ENCODE data around the gene UBL4A.

UBL4A gene

DNA sequence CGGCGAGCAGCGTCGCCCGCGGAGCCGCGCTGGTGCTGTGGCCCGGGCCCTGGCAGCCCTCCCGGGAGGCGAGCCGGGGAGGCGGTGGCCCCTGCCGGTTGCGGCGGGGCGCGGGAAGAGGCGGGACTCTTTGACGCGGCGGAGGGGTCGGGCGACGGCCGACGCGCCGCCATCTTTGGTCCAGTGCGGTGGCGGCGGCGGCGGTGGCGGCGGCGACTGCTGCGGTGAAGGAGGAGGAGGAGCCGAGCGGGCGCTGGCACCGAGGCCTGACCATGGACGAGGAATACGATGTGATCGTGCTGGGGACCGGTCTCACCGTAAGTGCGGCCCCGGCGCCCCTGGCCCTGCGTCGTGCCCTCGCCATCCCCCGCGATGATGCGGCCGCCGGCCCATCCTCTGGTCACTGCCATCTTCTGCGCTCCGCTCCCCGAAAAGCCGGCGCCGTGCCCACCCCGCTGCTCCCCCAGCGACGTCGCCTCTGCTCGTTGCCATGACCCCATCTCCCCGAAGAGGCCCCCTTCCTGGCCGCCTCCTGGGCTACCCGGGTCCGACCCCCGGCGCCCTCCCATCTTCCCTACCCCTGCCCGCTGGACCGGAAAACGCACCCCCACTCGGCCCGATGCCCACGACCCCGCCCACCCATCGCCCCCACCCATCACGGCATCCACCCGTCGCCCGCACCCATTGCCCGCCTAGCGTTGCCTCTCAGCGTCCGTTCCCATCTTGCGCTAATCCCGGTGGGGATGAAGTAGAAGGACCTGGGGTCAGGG lies 49.2 kb downstream of the UBL4A start, which contains the start of gene GDI1:
Gene GDI1, plus strand, starts transcription at position 172 of the 770 bp plus-strand sequence. Its CDS starts 101 bp downstream, at position 273.
- peak; percentile 62 for DNase-seq

DNA sequence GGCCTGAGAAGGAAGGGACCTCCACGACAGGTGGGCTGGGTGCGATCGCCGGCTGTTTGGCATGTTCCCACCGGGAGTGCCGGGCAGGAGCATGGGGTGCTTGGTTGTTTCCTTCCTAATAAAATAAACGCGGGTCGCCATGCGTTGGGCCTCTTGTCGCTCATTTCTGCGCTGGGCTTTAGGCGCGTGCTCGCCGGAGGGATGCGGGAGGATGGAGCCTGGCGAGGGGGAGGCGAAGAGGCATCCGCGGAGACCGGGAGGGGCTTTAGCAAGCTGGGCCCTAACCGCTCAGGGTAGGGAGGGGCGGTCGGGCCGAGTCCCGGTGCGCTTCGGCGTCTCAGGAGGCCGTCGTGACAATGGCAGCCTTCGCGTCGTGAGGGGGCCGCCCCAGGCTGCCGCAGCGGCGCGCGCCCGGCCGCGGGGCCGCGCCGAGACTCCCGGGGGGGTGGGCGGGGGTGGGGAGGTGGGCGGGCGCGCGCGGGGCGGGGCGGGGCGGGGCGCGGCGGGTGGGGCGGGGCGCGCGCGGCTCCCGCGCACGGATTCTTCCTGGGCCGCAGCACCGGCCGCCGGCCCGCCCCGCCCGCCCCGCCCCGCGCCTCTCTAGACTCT lies 49.9 kb downstream of the UBL4A start:
- peak; percentile 54 for DNase-seq

DNA sequence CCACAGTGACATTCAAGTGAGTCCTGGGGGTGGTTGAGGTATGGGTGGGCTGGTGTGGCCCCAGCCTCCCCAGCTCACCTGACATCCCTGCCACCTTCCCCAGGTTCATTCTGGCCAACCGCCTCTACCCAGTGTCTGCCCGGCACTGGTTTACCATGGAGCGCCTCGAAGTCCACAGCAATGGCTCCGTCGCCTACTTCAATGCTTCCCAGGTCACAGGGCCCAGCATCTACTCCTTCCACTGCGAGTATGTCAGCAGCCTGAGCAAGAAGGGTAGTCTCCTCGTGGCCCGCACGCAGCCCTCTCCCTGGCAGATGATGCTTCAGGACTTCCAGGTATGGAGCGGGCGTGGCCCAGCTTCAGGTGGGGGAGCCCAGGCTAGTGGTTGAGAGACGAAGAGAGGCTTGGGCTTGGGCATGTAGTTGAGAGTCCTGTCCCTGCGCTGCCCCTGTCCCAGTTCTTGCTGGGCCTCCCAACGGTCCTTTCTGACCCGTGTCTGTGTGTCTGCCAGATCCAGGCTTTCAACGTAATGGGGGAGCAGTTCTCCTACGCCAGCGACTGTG lies 51.2 kb downstream of the UBL4A start:
- DNase-seq, result no peak

DNA sequence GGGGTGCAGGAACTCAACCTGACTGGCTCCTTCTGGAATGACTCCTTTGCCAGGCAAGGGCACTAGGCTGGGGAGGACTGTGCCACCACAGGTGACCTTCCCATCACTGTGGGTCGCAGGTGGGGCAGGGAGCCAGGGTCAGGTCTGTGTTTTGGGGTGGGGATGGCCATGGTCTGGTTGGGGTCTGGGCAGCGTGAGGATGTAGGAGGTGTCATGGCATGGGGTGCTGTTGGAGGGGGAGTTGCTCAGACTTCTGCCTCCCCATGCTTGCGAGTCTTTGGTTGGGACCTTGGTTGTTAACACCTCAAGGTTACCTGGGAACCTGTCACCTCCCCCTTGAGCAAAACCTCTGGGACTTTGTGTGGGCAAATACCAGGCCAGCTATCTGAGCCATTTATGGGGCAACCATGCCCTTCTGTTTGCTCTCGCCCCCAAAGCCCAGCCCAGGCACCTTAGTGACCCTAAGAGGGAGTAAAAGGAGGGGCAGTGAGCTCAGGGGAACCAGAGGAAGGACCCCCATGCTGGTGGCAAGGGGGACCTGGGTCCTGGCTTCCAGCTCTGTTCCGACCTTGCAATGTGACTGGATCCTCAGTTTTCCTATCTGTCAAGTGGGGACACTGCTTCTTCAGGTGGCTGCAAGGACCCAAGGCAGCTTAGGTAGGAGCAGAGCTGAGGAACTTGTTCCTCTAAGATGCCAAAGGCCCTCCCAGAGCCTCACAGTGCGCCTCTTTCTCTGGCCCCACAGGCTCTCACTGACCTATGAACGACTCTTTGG lies 51.8 kb downstream of the UBL4A start:
- DNase-seq, result no peak

Measured in fibroblast of skin of back (primary cell).